Activated T-cell treated with anti-CD3 and anti-CD28 coated beads, Interleukin-2, amount 50 U/mL, for 4 hours (primary cell): ENCODE results near the gene TLCD5. TPM values are rescaled to one million over a fixed set of nuclear protein-coding genes. Genes with fewer than 3 reads are reported as not detected.

Source experiments
- ATAC-seq, 2 donors: fragments of 200-7000 bp; cut with Tn5 transposase; one replicate each; pipeline ENCODE4 v1.10.0; 2021
- DNase-seq: peaks from one replicate; pipeline ENCODE4 v3.0.0-alpha.2; 2020
- H3K27me3 Mint-ChIP-seq: one replicate; pipeline ENCODE4 v1.8.0; 2021; ENCODE audit warnings: low read depth, mixed read lengths
- H3K36me3 Mint-ChIP-seq: one replicate; pipeline ENCODE4 v1.8.0; 2022; ENCODE audit warnings: mixed read lengths; ENCODE audit not compliant: insufficient read depth
- H3K4me1 Mint-ChIP-seq: one replicate; pipeline ENCODE4 v1.8.0; 2021; ENCODE audit warnings: low read depth, mixed read lengths
- H3K4me3 Mint-ChIP-seq: one replicate; pipeline ENCODE4 v1.8.0; 2021; ENCODE audit warnings: mild to moderate bottlenecking, moderate library complexity, mixed read lengths
- H3K9me3 Mint-ChIP-seq: one replicate; pipeline ENCODE4 v1.8.0; 2021; ENCODE audit warnings: mixed read lengths
- total RNA-seq, 3 donors: library from RNA; stranded (reverse); gene quantifications; one replicate each; pipeline ENCODE4 v1.2.1, GENCODE V29; 2021

Gene TLCD5
- total RNA-seq, 3 donors from 2014 or later, result 0.23 to 0.43 (median 0.26) TPM

DNA sequence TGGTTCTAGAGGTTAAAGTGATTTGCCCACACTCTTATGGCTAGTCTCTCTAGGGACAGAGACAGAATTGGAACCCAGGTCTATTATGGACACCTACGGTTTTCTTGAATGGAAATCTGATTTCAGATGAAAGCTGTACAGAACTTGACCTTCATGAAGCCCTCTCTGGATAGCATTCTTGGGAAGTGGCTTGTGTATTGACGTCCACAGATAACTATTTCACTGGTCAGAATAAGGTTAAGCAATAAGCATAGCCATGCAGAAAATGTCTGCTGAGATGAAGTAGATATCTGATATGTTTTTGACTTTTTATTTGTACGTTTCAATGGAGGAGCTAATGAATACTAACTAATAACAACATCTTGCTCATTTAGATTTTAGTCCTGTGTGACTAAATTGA is 1.1 kb downstream of the TLCD5 start:
- no peak for DNase-seq
- H3K4me3 Mint-ChIP-seq, result peak overlapping the region; percentile 70
- no peaks in the 10 kb centered on the region for H3K36me3 Mint-ChIP-seq
- peaks cover 18% of the 10 kb centered on the region for H3K4me1 Mint-ChIP-seq
- H3K27me3 Mint-ChIP-seq, result peaks cover 51% of the 10 kb centered on the region
- no peak for ATAC-seq
- no peaks in the 10 kb centered on the region for H3K9me3 Mint-ChIP-seq

DNA sequence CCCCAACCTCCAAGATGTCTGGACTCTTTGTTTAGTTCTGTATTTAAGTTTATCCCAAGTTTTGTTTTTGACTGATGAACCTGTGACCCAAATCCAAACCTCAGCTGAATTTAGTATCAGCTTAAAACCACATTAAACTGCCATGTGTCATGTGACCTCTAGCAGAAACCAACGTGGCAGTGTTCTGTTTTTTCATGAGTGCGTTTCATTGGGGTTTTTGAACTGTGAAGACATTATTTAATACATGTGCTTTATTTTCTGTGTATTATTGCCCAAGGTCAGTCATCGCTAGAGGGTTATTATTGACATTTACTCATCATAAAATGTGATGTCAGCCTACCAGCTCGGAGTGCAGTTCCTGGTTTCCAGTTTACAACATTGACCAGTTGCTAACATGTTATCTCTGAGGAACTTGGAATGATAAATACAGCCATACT is 1.8 kb downstream of the TLCD5 start:
- Mint-ChIP-seq H3K4me1 (peaks cover 18% of the 10 kb centered on the region), H3K36me3 (no peaks in the 10 kb centered on the region), H3K9me3 (no peaks in the 10 kb centered on the region), H3K4me3 (peak overlapping the region; percentile 1), H3K27me3 (peaks cover 53% of the 10 kb centered on the region)
- no peak for ATAC-seq
- DNase-seq, result no peak

DNA sequence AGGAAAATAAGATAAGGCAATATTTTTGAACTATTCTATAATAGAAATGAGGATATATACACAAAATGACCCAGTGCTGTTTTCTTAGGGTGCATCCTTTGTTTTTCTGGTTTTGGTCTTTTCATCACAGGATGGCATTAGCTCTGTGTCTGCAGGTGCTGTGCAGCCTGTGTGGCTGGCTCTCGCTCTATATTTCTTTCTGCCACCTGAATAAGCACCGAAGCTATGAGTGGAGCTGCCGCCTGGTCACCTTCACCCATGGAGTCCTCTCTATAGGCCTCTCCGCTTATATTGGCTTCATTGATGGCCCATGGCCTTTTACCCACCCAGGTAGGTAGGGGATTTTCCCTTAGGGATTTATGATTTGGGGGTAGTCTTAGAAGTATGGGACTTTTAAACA is 2.2 kb downstream of the TLCD5 start:
- Mint-ChIP-seq H3K4me3 (no peak overlapping the region), H3K4me1 (peaks cover 18% of the 10 kb centered on the region), H3K36me3 (no peaks in the 10 kb centered on the region), H3K27me3 (peaks cover 53% of the 10 kb centered on the region), H3K9me3 (no peaks in the 10 kb centered on the region)
- ATAC-seq, result no peak
- DNase-seq, result no peak

DNA sequence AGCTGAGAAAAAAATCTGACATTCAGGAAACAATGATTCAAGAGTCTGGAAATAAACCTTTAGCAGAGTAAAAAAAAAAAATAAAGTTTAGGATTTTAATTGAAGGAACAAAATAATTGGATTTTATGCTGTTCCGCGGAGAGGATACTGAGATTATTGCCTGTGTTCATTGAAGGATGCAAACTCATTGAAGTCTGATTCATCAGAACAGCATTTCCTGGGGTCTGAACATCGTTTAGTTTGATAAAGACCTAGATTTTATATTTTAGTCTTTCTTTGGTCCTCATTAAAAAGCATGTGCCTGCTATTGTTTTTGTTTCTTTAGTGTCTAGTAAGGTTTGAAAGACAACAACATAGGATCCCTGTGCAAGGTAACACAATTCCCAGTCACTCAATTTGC is 4.5 kb downstream of the TLCD5 start:
- H3K4me1 Mint-ChIP-seq, result peaks cover 20% of the 10 kb centered on the region
- no peaks in the 10 kb centered on the region for H3K9me3 Mint-ChIP-seq
- H3K4me3 Mint-ChIP-seq, result no peak overlapping the region
- H3K27me3 Mint-ChIP-seq, result peaks cover 45% of the 10 kb centered on the region
- DNase-seq (no peak), ATAC-seq (no peak)
- no peaks in the 10 kb centered on the region for H3K36me3 Mint-ChIP-seq

DNA sequence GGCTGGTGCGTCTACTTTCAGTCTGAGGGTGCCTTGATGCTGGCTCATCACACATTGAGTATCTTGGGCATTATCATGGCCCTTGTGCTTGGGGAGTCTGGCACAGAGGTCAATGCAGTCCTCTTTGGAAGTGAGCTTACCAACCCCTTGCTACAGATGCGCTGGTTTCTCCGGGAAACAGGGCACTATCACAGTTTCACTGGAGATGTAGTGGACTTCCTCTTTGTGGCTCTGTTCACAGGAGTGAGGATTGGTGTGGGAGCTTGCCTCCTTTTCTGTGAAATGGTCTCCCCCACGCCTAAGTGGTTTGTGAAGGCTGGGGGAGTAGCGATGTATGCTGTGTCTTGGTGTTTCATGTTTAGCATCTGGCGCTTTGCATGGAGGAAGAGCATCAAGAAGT is 4.9 kb downstream of the TLCD5 start:
- no peak for ATAC-seq
- Mint-ChIP-seq H3K36me3 (no peaks in the 10 kb centered on the region), H3K27me3 (peaks cover 41% of the 10 kb centered on the region), H3K9me3 (no peaks in the 10 kb centered on the region), H3K4me1 (peaks cover 21% of the 10 kb centered on the region), H3K4me3 (no peak overlapping the region)
- no peak for DNase-seq

DNA sequence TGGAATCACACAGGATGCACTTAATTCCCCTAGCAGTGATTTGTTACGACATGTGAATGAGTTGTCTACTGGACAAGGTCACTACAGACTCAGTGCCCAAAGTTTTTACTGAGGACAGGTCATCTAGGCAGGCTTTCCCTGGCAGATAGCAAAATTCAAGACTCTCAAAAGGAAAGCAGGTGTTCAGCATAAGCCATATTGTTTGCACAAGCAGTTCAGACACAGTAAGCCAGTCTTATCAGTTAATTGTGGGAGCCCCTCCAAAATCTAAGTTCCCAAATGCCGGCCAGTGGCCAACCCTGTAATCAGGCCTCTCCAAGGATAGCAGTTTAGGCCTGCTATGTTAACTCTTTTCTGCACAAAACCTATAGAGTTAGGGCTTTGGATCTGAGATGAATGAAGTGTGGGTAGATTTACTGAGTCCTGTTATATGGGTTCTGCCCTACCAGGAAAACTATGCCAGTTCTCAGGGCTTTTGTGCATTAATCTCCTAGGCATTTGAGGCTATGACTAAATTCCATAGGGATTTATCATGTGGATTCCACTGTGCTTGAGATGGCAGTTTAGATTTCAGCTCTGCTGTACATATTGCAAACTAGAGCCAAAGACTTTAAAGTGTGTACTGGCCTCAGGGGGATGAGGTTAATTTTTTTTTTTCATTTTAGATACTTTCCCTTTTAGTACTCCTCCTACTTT is 6.3 kb downstream of the TLCD5 start:
- DNase-seq (no peak), ATAC-seq (no peak)
- Mint-ChIP-seq H3K4me1 (peaks cover 14% of the 10 kb centered on the region), H3K9me3 (no peaks in the 10 kb centered on the region), H3K27me3 (peaks cover 33% of the 10 kb centered on the region), H3K4me3 (no peak overlapping the region), H3K36me3 (no peaks in the 10 kb centered on the region)

DNA sequence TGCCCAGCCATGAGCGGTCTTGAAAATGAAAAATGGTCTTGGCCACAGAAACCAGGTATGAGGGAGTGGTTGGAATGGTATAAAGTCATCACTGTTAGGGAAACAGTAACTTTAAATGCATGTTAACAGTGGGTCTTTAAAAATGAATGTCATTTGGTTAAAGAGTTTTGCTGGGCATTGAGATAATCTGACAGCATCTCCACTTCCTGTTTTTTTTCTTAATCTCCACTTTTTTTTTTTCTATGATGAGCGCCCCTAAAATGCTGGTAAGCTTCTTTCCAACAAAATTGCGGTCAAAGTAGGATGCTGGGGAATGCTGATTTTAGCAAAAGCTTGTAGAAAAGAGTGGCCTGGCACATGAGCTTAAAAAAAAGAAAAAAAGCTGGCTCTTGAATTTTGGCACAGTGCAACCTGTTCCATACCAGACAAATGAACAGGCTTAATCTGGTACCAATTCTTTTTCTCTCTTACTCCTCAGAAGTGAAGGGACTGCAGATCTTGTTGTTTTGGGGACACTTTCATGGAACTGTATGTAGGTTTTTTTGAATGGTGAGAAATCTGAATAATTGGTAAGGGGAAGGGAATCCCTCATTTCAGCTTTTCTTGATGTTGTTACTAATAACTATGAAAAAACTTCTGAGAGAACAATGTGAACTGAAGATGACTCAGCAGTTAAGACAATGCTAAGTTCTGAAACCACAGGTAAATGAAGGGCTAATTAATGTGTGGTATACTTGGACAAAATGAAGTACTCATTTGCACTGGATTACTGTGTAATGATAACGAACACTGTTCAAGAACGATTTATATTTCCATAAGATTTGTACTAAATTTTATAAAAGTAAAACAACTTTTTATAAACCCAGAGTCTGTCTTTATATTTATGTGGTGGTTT is 8.0 kb downstream of the TLCD5 start:
- Mint-ChIP-seq H3K4me3 (no peak overlapping the region), H3K27me3 (peaks cover 40% of the 10 kb centered on the region), H3K9me3 (no peaks in the 10 kb centered on the region), H3K4me1 (peaks cover 19% of the 10 kb centered on the region), H3K36me3 (no peaks in the 10 kb centered on the region)
- DNase-seq (no peak), ATAC-seq (no peak)

DNA sequence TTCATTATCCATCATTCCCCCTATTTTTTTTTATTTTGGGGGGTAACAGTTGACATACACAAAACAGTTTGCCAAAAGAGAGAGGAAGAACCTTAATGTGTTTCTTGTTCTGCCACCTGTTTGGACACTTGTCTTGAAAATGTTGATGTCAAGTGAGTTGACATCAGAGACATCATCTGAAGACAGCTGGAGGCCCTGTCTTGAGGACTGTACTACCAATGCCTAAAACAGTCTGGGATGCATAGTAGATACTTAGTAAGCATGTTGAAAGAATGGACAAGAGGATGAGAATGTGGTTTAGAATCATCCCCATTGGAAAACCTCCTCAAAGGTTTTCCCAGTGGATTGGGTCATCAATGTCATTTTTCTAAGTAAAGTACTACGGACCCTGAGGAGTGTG is 8.7 kb downstream of the TLCD5 start:
- DNase-seq (no peak), ATAC-seq (no peak)
- peaks cover 41% of the 10 kb centered on the region for H3K27me3 Mint-ChIP-seq
- H3K4me3 Mint-ChIP-seq, result no peak overlapping the region
- no peaks in the 10 kb centered on the region for H3K36me3 Mint-ChIP-seq
- peaks cover 23% of the 10 kb centered on the region for H3K4me1 Mint-ChIP-seq
- H3K9me3 Mint-ChIP-seq, result no peaks in the 10 kb centered on the region

DNA sequence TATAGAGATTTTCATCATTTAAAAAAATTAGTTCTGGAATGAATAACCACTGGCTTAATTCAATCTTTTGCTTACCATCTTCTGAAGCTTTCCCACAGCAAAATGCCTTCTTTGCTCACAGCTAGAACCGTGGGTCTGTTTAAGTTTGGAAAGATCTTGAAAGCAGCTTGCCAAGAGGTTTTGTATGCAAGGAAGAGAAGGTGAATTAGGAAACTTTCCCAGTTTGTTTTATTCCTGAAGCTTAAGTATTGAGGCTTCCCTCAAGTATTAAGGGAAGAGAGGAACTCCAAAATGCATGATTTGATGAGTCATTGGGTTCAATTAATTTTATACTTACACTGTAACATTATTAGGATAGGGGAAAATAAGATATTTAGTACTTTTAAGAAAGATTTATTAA is 9.2 kb downstream of the TLCD5 start:
- Mint-ChIP-seq H3K4me1 (peaks cover 25% of the 10 kb centered on the region), H3K36me3 (no peaks in the 10 kb centered on the region), H3K9me3 (no peaks in the 10 kb centered on the region), H3K27me3 (peaks cover 40% of the 10 kb centered on the region), H3K4me3 (no peak overlapping the region)
- DNase-seq (no peak), ATAC-seq (no peak)

DNA sequence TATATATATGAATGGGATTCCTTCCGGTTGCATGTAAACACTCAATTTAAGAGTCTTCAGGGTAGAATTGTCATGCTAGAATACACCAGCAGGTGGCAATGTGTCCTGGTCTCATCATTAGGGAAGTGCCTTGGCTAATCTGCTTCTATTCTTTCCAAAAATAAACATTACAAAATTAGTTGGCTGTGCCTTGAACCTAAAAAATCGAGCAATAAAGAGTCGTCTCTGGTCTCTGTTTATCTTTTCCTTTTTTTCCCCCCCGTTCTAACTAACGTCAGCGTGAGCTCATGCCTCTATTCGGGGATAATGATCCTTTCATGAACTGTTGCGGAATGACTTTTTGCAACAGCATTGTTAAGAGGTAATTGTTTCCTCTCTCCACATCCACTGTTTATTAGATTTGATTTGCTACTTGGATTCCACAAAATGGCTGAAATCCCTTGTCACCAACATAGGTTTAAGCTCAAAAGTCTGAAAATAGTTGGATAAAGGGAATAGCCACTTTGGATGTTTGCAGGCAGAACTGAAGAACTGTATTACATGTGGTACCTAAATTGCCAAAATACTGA is 9.9 kb downstream of the TLCD5 start:
- no peaks in the 10 kb centered on the region for H3K36me3 Mint-ChIP-seq
- H3K4me1 Mint-ChIP-seq, result peaks cover 31% of the 10 kb centered on the region
- peak overlapping the region; percentile 75 for H3K4me3 Mint-ChIP-seq
- peaks cover 43% of the 10 kb centered on the region for H3K27me3 Mint-ChIP-seq
- H3K9me3 Mint-ChIP-seq, result no peaks in the 10 kb centered on the region
- DNase-seq (peak; percentile 52), ATAC-seq (no peak)

DNA sequence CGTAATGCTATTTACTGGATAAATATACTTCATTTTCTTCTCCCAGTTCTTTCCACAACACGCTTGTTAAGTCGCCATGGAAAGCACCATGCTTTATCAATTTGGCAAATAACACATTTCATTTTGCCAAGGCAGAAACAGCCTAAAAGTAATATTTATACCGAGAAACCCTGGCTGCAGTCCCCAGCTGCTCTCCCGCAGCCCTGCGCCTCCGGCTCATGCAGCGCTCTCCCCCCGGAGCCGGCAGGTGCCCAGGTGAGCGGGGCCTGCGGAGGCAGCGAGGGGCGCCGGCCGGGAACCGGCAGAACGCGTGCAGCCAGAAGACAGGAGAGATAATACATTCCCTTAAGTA is 10.4 kb downstream of the TLCD5 start:
- Mint-ChIP-seq H3K4me3 (peak overlapping the region; percentile 75), H3K36me3 (no peaks in the 10 kb centered on the region), H3K4me1 (peaks cover 36% of the 10 kb centered on the region), H3K9me3 (no peaks in the 10 kb centered on the region), H3K27me3 (peaks cover 45% of the 10 kb centered on the region)
- ATAC-seq (peak; percentile 10 to 14), DNase-seq (no peak)

DNA sequence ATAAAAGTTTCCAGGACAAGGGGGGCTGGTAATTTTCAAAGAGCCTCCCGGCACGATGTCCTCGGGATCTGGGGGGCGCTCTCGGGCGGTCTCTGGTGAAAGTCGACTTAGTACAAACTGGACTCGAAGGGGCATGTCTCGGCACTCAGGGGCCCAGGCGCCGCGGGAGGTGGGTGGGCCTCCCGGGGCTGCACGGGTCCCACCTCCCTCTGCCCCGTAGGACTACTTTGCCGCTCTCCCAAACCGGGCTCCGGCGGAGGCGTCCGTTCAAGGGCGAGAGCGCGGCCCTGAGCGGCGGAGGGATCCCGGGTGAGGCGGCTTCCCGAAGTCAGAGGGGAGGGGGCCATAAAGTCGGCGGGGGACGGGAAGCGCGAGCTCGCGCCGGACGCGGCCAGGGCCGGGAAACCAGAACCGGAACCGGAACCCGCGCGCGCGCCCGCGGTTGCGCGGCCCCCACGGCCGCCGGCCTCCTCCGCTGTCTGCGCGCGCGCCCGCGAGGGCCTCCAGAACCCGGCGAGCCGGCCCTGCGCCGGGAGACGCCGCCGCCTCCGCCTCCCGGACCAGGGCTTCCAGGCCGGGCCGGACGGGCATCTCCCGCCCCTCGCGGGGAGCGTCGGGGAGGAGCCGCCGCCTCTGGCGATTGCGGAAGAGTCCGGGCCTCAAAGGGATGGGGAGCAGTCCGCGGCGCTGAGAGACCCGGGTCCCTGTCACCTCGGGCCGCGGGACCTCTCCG is 11.0 kb downstream of the TLCD5 start, which contains the start of gene ARHGEF12:
Gene ARHGEF12 (plus strand): TSS at position 506 of the 733 bp plus-strand sequence. CDS start 831 bp downstream, outside the sequence.
- Mint-ChIP-seq H3K27me3 (peaks cover 46% of the 10 kb centered on the region), H3K9me3 (no peaks in the 10 kb centered on the region), H3K4me1 (peaks cover 38% of the 10 kb centered on the region), H3K36me3 (no peaks in the 10 kb centered on the region), H3K4me3 (peak within 1 kb of the TSS; percentile 90)
- ATAC-seq (peak; percentile 61 to 66), DNase-seq (peak; percentile 77)

DNA sequence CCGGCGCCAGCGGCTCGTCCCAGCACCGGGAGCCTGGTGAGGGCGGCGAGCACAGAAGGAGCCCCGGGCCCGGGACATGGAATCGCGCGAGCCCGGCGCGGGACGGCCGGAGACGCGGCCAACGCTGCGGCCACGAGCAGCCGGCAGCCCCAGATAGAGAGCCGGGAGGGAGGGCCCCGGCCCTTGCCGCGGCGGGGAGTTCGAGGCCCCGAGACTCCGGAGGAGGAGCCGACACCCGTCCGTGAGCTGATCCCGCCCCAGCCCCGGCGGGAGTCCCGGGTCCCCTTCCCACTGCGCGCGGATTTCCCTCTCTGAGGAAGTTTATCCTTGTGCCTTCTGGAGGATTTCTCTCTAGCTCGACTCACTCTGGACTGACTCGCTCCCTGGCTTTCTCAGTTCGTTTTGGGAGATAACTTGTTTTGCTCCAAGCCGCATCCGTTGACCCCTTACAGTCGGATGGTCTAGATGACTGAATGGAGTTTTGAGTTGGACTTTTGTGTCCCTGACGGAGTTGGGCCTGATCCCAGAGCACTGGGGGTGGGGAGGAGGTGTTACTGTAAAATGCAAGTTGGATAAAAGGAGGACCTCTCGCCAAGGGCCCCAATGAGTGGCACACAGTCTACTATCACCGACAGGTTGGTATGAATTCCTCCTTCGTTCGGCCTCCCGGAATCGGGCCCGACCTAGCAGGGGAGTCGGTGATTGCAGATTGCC is 11.7 kb downstream of the TLCD5 start:
- Mint-ChIP-seq H3K4me3 (peak overlapping the region; percentile 90), H3K4me1 (peaks cover 38% of the 10 kb centered on the region), H3K27me3 (peaks cover 50% of the 10 kb centered on the region), H3K36me3 (no peaks in the 10 kb centered on the region), H3K9me3 (no peaks in the 10 kb centered on the region)
- ATAC-seq (peak; percentile 65), DNase-seq (peak; percentile 26)
